Measurements from ENCODE around the gene HSPA1L.
A peak's percentile ranks its signal among the peaks of the same experiment; 100 is the strongest.

DNA sequence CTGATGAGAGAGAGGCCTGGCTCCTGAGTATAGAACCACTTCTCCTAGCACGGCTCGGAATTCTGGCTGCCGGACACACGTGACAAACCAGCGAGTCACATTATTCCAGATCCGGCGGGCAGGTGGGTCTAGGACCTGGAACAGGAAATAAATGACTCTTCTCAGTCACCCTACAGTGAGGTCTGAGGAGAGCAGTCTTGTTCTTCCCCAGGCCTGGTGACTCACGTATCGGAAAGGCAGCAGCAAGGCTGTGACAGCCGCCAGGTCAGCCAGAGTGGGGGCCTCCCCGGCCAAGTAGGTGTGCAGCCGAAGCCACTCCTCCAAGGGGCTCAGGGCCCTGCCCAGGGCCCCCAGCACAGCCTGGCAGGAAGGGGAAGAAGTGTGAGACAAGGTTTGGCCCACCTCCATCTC lies 22.3 kb downstream of the HSPA1L start:
- TF ChIP-seq EZH2 (IDR thresholded peaks at IDR 0.05) (no peak), EZH2phosphoT487 (IDR thresholded peaks at IDR 0.05; ENCODE audit: borderline replicate concordance) (no peak), YY1 (IDR thresholded peaks at IDR 0.05; ENCODE audit: extremely low read depth, insufficient replicate concordance, low read depth, low read length) (no peak), CTCF (IDR thresholded peaks at IDR 0.05 in 2 of 3, conservative IDR thresholded peaks at IDR 0.05 in 1 of 3; ENCODE audit: borderline replicate concordance in 1 of 3, insufficient read depth in 1 of 3, low read depth in 2 of 3, low read length in 2 of 3) (no peak), EGR1 (IDR thresholded peaks at IDR 0.05; ENCODE audit: low read depth) (no peak), POLR2A (IDR thresholded peaks at IDR 0.05; ENCODE audit: borderline replicate concordance, extremely low read depth, insufficient read depth, insufficient read length) (no peak), TCF7L2 (IDR thresholded peaks at IDR 0.05; ENCODE audit: borderline replicate concordance, extremely low read depth, insufficient read depth, insufficient read length) (no peak), POLR2AphosphoS5 (IDR thresholded peaks at IDR 0.05; ENCODE audit: low read depth, low read length) (peak; percentile 83), RAD21 (IDR thresholded peaks at IDR 0.05; ENCODE audit: low read depth) (0 out of 2 replicates have a peak, but pooled peaks have one; percentile 9), SIN3A (IDR thresholded peaks at IDR 0.05; ENCODE audit: low read depth) (peak; percentile 78), SRF (IDR thresholded peaks at IDR 0.05; ENCODE audit: low read depth) (no peak)
- TF ChIP-seq, protein P1, sequence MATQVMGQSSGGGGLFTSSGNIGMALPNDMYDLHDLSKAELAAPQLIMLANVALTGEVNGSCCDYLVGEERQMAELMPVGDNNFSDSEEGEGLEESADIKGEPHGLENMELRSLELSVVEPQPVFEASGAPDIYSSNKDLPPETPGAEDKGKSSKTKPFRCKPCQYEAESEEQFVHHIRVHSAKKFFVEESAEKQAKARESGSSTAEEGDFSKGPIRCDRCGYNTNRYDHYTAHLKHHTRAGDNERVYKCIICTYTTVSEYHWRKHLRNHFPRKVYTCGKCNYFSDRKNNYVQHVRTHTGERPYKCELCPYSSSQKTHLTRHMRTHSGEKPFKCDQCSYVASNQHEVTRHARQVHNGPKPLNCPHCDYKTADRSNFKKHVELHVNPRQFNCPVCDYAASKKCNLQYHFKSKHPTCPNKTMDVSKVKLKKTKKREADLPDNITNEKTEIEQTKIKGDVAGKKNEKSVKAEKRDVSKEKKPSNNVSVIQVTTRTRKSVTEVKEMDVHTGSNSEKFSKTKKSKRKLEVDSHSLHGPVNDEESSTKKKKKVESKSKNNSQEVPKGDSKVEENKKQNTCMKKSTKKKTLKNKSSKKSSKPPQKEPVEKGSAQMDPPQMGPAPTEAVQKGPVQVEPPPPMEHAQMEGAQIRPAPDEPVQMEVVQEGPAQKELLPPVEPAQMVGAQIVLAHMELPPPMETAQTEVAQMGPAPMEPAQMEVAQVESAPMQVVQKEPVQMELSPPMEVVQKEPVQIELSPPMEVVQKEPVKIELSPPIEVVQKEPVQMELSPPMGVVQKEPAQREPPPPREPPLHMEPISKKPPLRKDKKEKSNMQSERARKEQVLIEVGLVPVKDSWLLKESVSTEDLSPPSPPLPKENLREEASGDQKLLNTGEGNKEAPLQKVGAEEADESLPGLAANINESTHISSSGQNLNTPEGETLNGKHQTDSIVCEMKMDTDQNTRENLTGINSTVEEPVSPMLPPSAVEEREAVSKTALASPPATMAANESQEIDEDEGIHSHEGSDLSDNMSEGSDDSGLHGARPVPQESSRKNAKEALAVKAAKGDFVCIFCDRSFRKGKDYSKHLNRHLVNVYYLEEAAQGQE (IDR thresholded peaks at IDR 0.05; ENCODE audit: low read depth), result no peak
- TF ChIP-seq, protein P2, sequence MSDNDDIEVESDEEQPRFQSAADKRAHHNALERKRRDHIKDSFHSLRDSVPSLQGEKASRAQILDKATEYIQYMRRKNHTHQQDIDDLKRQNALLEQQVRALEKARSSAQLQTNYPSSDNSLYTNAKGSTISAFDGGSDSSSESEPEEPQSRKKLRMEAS (IDR thresholded peaks at IDR 0.05), result peak; percentile 86
